ENCODE measurements around the gene RAD51B. TPM values are rescaled to one million over a fixed set of nuclear protein-coding genes. Genes with fewer than 3 reads are reported as not detected.

RAD51B gene
- total RNA-seq, 1 experiment from 2014 or later, result 10.8 TPM

GRCh38 chr14:68131907-68132306, 312.3 kb downstream of the RAD51B start:
- DNase-seq (no peak), ATAC-seq (no peak)
- peaks cover 8% of the 10 kb centered on the region for H3K4me1 ChIP-seq (ENCODE audit: insufficient read depth, low read length)
- BruUV-seq (replicated peaks), result no TSS peak
- no peaks in the 10 kb centered on the region for H4K20me1 ChIP-seq (ENCODE audit: low read length)
- no peak overlapping the region for H3K9ac ChIP-seq (ENCODE audit: low read length)
- H3K9me2 ChIP-seq (replicated peaks; ENCODE audit: low read length), result no peaks in the 10 kb centered on the region
- no peak overlapping the region for H3K4me2 ChIP-seq (ENCODE audit: low read length)
- CTCF ChIA-PET, result no interaction called here
- no peak overlapping the region for H2AFZ ChIP-seq (ENCODE audit: low read length)
- POLR2A ChIA-PET (ENCODE audit: unreplicated experiment), result no interaction called here
- TF ChIP-seq EZH2 (IDR thresholded peaks at IDR 0.05; ENCODE audit: low read length, unreplicated experiment), result no peak
- H3K27me3 ChIP-seq (ENCODE audit: low read length), result no peaks in the 10 kb centered on the region
- H3K79me2 ChIP-seq (ENCODE audit: low read length), result no peaks in the 10 kb centered on the region
- no peak overlapping the region for H3K27ac ChIP-seq (ENCODE audit: low read length)
- H3F3A ChIP-seq (ENCODE audit: low read length, unreplicated experiment), result no peaks in the 10 kb centered on the region
- no peaks in the 10 kb centered on the region for H3K9me3 ChIP-seq (ENCODE audit: low read length)
- no peaks in the 10 kb centered on the region for H3K36me3 ChIP-seq (ENCODE audit: low read depth, low read length)
- intact Hi-C loops (cut with micrococcal nuclease), result no loop called here
- H3K4me3 ChIP-seq (ENCODE audit: low read length), result no peak overlapping the region

- H3K4me1 ChIP-seq (ENCODE audit: insufficient read depth, low read length), result peaks cover 15% of the 10 kb centered on the region
- H3K4me2 ChIP-seq (ENCODE audit: low read length), result no peak overlapping the region
- BruUV-seq (replicated peaks), result no TSS peak
- H3K27ac ChIP-seq (ENCODE audit: low read length), result no peak overlapping the region
- ChIA-PET CTCF (no interaction called here), POLR2A (ENCODE audit: unreplicated experiment) (interaction anchor here (0.7 kb wide), 1 partner anchor 40 kb away, joined by 3 read pairs; no protein-coding TSS in a partner anchor)
- no peak for TF ChIP-seq EZH2phosphoT487 (IDR thresholded peaks at IDR 0.05; ENCODE audit: borderline replicate concordance, low read length)
- no peak for TF ChIP-seq EZH2 (IDR thresholded peaks at IDR 0.05; ENCODE audit: low read length, unreplicated experiment)
- no peak for TF ChIP-seq CTCF (conservative IDR thresholded peaks at IDR 0.05; ENCODE audit: low read depth, low read length)
- no peaks in the 10 kb centered on the region for H3K27me3 ChIP-seq (ENCODE audit: low read length)
- no peak for ATAC-seq
- intact Hi-C loops (cut with micrococcal nuclease), result no loop called here
- no peak overlapping the region for H2AFZ ChIP-seq (ENCODE audit: low read length)
- DNase-seq, result no peak
- no peaks in the 10 kb centered on the region for H4K20me1 ChIP-seq (ENCODE audit: low read length)
- H3F3A ChIP-seq (ENCODE audit: low read length, unreplicated experiment), result no peaks in the 10 kb centered on the region
- no peaks in the 10 kb centered on the region for H3K9me2 ChIP-seq (replicated peaks; ENCODE audit: low read length)
- H3K36me3 ChIP-seq (ENCODE audit: low read depth, low read length), result no peaks in the 10 kb centered on the region
- H3K4me3 ChIP-seq (ENCODE audit: low read length), result no peak overlapping the region
- no peaks in the 10 kb centered on the region for H3K9me3 ChIP-seq (ENCODE audit: low read length)
- no peaks in the 10 kb centered on the region for H3K79me2 ChIP-seq (ENCODE audit: low read length)
- H3K9ac ChIP-seq (ENCODE audit: low read length), result no peak overlapping the region
These were observed 313.1 kb downstream of the RAD51B start for GRCh38 chr14:68132563-68133121.

- Histone ChIP-seq H2AFZ (ENCODE audit: low read length) (no peak overlapping the region), H3K27me3 (ENCODE audit: low read length) (no peaks in the 10 kb centered on the region), H3K9me3 (ENCODE audit: low read length) (no peaks in the 10 kb centered on the region), H3K27ac (ENCODE audit: low read length) (no peak overlapping the region), H3K79me2 (ENCODE audit: low read length) (no peaks in the 10 kb centered on the region), H4K20me1 (ENCODE audit: low read length) (no peaks in the 10 kb centered on the region), H3K4me2 (ENCODE audit: low read length) (no peak overlapping the region), H3F3A (ENCODE audit: low read length, unreplicated experiment) (no peaks in the 10 kb centered on the region), H3K36me3 (ENCODE audit: low read depth, low read length) (no peaks in the 10 kb centered on the region), H3K4me1 (ENCODE audit: insufficient read depth, low read length) (peaks cover 27% of the 10 kb centered on the region), H3K9ac (ENCODE audit: low read length) (no peak overlapping the region), H3K9me2 (replicated peaks; ENCODE audit: low read length) (no peaks in the 10 kb centered on the region), H3K4me3 (ENCODE audit: low read length) (no peak overlapping the region)
- ChIA-PET POLR2A (ENCODE audit: unreplicated experiment) (no interaction called here), CTCF (no interaction called here)
- DNase-seq, result no peak
- intact Hi-C loops (cut with micrococcal nuclease), result no loop called here
- no TSS peak for BruUV-seq (replicated peaks)
- ATAC-seq, result no peak
- TF ChIP-seq EZH2phosphoT487 (IDR thresholded peaks at IDR 0.05; ENCODE audit: borderline replicate concordance, low read length) (no peak), EZH2 (IDR thresholded peaks at IDR 0.05; ENCODE audit: low read length, unreplicated experiment) (no peak), CTCF (conservative IDR thresholded peaks at IDR 0.05; ENCODE audit: low read depth, low read length) (no peak)
These were observed 314.3 kb downstream of the RAD51B start for GRCh38 chr14:68133856-68134255.

Measured in PC-3 (cell line).